ENCODE results near the gene COL13A1.

GRCh38 chr10:69783515-69783914 is 18.2 kb upstream of the COL13A1 start:
- TF ChIP-seq YY1 (IDR thresholded peaks at IDR 0.05; ENCODE audit: insufficient read depth, insufficient read length) = no peak
- no peak for TF ChIP-seq ZNF274 (IDR thresholded peaks at IDR 0.05; ENCODE audit: low read depth, low read length)
- TF ChIP-seq SUZ12 (IDR thresholded peaks at IDR 0.05; ENCODE audit: extremely low read depth, insufficient read depth, insufficient read length) = no peak

All from NT2/D1 (cell line).